ENCODE results near the gene ERI3. TPM values are rescaled to one million over a fixed set of nuclear protein-coding genes. Genes with fewer than 3 reads are reported as not detected.

Gene ERI3
- total and polyA plus RNA-seq, 5 donors: 36.4 to 56.3 (median 49.7) TPM

GRCh38 chr1:44368471-44369151 is 13.6 kb upstream of the ERI3 start:
- intact Hi-C loops (cut with DNase I): no loop called here
- ATAC-seq (no peak), DNase-seq (no peak)
- Histone ChIP-seq H3K27me3 (ENCODE audit: control insufficient read depth, insufficient read depth) (no peaks in the 10 kb centered on the region), H3K27ac (ENCODE audit: low read length) (no peak overlapping the region), H3K4me3 (ENCODE audit: low read length) (no peak overlapping the region), H3K4me1 (ENCODE audit: control insufficient read depth, insufficient read depth, low read length) (no peaks in the 10 kb centered on the region), H3K9me3 (ENCODE audit: control insufficient read depth, low read length) (no peaks in the 10 kb centered on the region)
- 75% methylated on average over 12 of the region's 12 CpGs for WGBS

- no peak overlapping the region for H3K4me3 ChIP-seq (ENCODE audit: low read length)
- no peaks in the 10 kb centered on the region for H3K4me1 ChIP-seq (ENCODE audit: control insufficient read depth, insufficient read depth, low read length)
- intact Hi-C loops (cut with DNase I): no loop called here
- ATAC-seq: no peak
- no peak overlapping the region for H3K27ac ChIP-seq (ENCODE audit: low read length)
- no peaks in the 10 kb centered on the region for H3K9me3 ChIP-seq (ENCODE audit: control insufficient read depth, low read length)
- no peaks in the 10 kb centered on the region for H3K27me3 ChIP-seq (ENCODE audit: control insufficient read depth, insufficient read depth)
- 78% methylated on average over 1 of the region's 1 CpG for WGBS
- DNase-seq: no peak
Observed at GRCh38 chr1:44367944-44368343, 12.9 kb upstream of the ERI3 start.

- H3K27ac ChIP-seq (ENCODE audit: low read length): no peak overlapping the region
- no peaks in the 10 kb centered on the region for H3K9me3 ChIP-seq (ENCODE audit: control insufficient read depth, low read length)
- no peaks in the 10 kb centered on the region for H3K4me1 ChIP-seq (ENCODE audit: control insufficient read depth, insufficient read depth, low read length)
- no peak for ATAC-seq
- DNase-seq: no peak
- no peak overlapping the region for H3K4me3 ChIP-seq (ENCODE audit: low read length)
- 86% methylated on average over 7 of the region's 7 CpGs for WGBS
- intact Hi-C loops (cut with DNase I): no loop called here
- H3K27me3 ChIP-seq (ENCODE audit: control insufficient read depth, insufficient read depth): no peaks in the 10 kb centered on the region
Observed at GRCh38 chr1:44366371-44366975, 11.4 kb upstream of the ERI3 start.

- no peaks in the 10 kb centered on the region for H3K9me3 ChIP-seq (ENCODE audit: control insufficient read depth, low read length)
- DNase-seq (no peak), ATAC-seq (no peak)
- no peaks in the 10 kb centered on the region for H3K27me3 ChIP-seq (ENCODE audit: control insufficient read depth, insufficient read depth)
- H3K4me3 ChIP-seq (ENCODE audit: low read length): no peak overlapping the region
- intact Hi-C loops (cut with DNase I): no loop called here
- H3K27ac ChIP-seq (ENCODE audit: low read length): no peak overlapping the region
- H3K4me1 ChIP-seq (ENCODE audit: control insufficient read depth, insufficient read depth, low read length): no peaks in the 10 kb centered on the region
- 67% methylated on average over 4 of the region's 4 CpGs for WGBS
Observed at GRCh38 chr1:44361478-44361877, 6.4 kb upstream of the ERI3 start.

GRCh38 chr1:44359234-44359935 is 4.3 kb upstream of the ERI3 start:
- Histone ChIP-seq H3K4me1 (ENCODE audit: control insufficient read depth, insufficient read depth, low read length) (no peaks in the 10 kb centered on the region), H3K27me3 (ENCODE audit: control insufficient read depth, insufficient read depth) (no peaks in the 10 kb centered on the region), H3K27ac (ENCODE audit: low read length) (no peak overlapping the region), H3K9me3 (ENCODE audit: control insufficient read depth, low read length) (no peaks in the 10 kb centered on the region), H3K4me3 (ENCODE audit: low read length) (no peak overlapping the region)
- intact Hi-C loops (cut with DNase I): no loop called here
- ATAC-seq (no peak), DNase-seq (no peak)
- whole genome bisulfite sequencing: 73% methylated on average over 6 of the region's 6 CpGs

- H3K27ac ChIP-seq (ENCODE audit: low read length): no peak overlapping the region
- WGBS: 68% methylated on average over 4 of the region's 4 CpGs
- no peaks in the 10 kb centered on the region for H3K9me3 ChIP-seq (ENCODE audit: control insufficient read depth, low read length)
- ATAC-seq (no peak), DNase-seq (no peak)
- no peaks in the 10 kb centered on the region for H3K27me3 ChIP-seq (ENCODE audit: control insufficient read depth, insufficient read depth)
- H3K4me3 ChIP-seq (ENCODE audit: low read length): no peak overlapping the region
- no peaks in the 10 kb centered on the region for H3K4me1 ChIP-seq (ENCODE audit: control insufficient read depth, insufficient read depth, low read length)
- intact Hi-C loops (cut with DNase I): no loop called here
Observed at GRCh38 chr1:44357710-44358109, 2.7 kb upstream of the ERI3 start.

- no peak for DNase-seq
Observed at GRCh38 chr1:44355582-44356305, 687 bp upstream of the ERI3 start.

GRCh38 chr1:44354268-44354839 is 703 bp downstream of the ERI3 start:
- Histone ChIP-seq H3K4me3 (ENCODE audit: low read length) (peak overlapping the region; percentile 87), H3K27me3 (ENCODE audit: control insufficient read depth, insufficient read depth) (no peaks in the 10 kb centered on the region), H3K27ac (ENCODE audit: low read length) (no peak overlapping the region), H3K9me3 (ENCODE audit: control insufficient read depth, low read length) (no peaks in the 10 kb centered on the region), H3K4me1 (ENCODE audit: control insufficient read depth, insufficient read depth, low read length) (no peaks in the 10 kb centered on the region)
- WGBS: 46% methylated on average over 10 of the region's 10 CpGs
- intact Hi-C loops (cut with DNase I): no loop called here
- no peak for DNase-seq
- no peak for ATAC-seq

More at GRCh38 chr1:44355582-44356305, 687 bp upstream of the ERI3 start:
- no peaks in the 10 kb centered on the region for H3K27me3 ChIP-seq (ENCODE audit: control insufficient read depth, insufficient read depth)
- WGBS: 73% methylated on average over 12 of the region's 12 CpGs
- H3K27ac ChIP-seq (ENCODE audit: low read length): no peak overlapping the region
- no peak overlapping the region for H3K4me3 ChIP-seq (ENCODE audit: low read length)
- no peak for ATAC-seq
- H3K9me3 ChIP-seq (ENCODE audit: control insufficient read depth, low read length): no peaks in the 10 kb centered on the region
- no peaks in the 10 kb centered on the region for H3K4me1 ChIP-seq (ENCODE audit: control insufficient read depth, insufficient read depth, low read length)
- intact Hi-C loops (cut with DNase I): no loop called here

- intact Hi-C loops (cut with DNase I): no loop called here
- H3K27me3 ChIP-seq (ENCODE audit: control insufficient read depth, insufficient read depth): no peaks in the 10 kb centered on the region
- DNase-seq (no peak), ATAC-seq (no peak)
- H3K4me3 ChIP-seq (ENCODE audit: low read length): no peak overlapping the region
- H3K4me1 ChIP-seq (ENCODE audit: control insufficient read depth, insufficient read depth, low read length): no peaks in the 10 kb centered on the region
- H3K9me3 ChIP-seq (ENCODE audit: control insufficient read depth, low read length): no peaks in the 10 kb centered on the region
- 38% methylated on average over 1 of the region's 1 CpG for WGBS
- H3K27ac ChIP-seq (ENCODE audit: low read length): no peak overlapping the region
Observed at GRCh38 chr1:44353604-44354003, 1.5 kb downstream of the ERI3 start.

- ATAC-seq: no peak
- 97% methylated on average over 2 of the region's 2 CpGs for WGBS
- Histone ChIP-seq H3K9me3 (ENCODE audit: control insufficient read depth, low read length) (no peaks in the 10 kb centered on the region), H3K27ac (ENCODE audit: low read length) (no peak overlapping the region), H3K4me1 (ENCODE audit: control insufficient read depth, insufficient read depth, low read length) (no peaks in the 10 kb centered on the region), H3K27me3 (ENCODE audit: control insufficient read depth, insufficient read depth) (no peaks in the 10 kb centered on the region), H3K4me3 (ENCODE audit: low read length) (no peak overlapping the region)
- intact Hi-C loops (cut with DNase I): no loop called here
- DNase-seq: no peak
Observed at GRCh38 chr1:44351289-44351688, 3.8 kb downstream of the ERI3 start.
